CD14-positive monocyte (primary cell): ENCODE measurements around the gene CLSTN3. TPM values are rescaled to one million over a fixed set of nuclear protein-coding genes. Genes with fewer than 3 reads are reported as not detected.

Source experiments
- DNase-seq, 3 donors: peaks; one replicate each; pipeline ENCODE4 v3.0.0-alpha.2; 2011 to 2022
- H2AFZ ChIP-seq: 2 replicates; pipeline ENCODE4 v1.6.0; 2012; ENCODE audit warnings: mild to moderate bottlenecking, low read depth, low read length, inconsistent platforms; ENCODE audit not compliant: insufficient read depth, poor library complexity, severe bottlenecking
- H3K27ac ChIP-seq, 2 donors: 1 replicate in 1 of 2; 2 replicates in 1 of 2; pipeline ENCODE4 v1.5.1; 2012 to 2013; ENCODE audit warnings: low read length in 2 of 2, control low read depth in 1 of 2, inconsistent platforms in 1 of 2, low read depth in 1 of 2, mild to moderate bottlenecking in 1 of 2
- H3K27me3 ChIP-seq, 2 donors: one replicate each; pipeline versions ENCODE4 v1.6.0 to v1.6.1; 2011 to 2013; ENCODE audit warnings: low read length in 2 of 2; ENCODE audit not compliant: control insufficient read depth in 2 of 2, insufficient read depth in 2 of 2
- H3K36me3 ChIP-seq, 2 donors: replicated peaks in 1 of 2; 1 replicate in 1 of 2; 2 replicates in 1 of 2; pipeline versions ENCODE4 v1.5.1 to v1.6.1; 2012 to 2013; ENCODE audit warnings: low read length in 2 of 2, control low read depth in 1 of 2, inconsistent platforms in 1 of 2, mild to moderate bottlenecking in 1 of 2; ENCODE audit not compliant: insufficient read depth in 2 of 2, control insufficient read depth in 1 of 2
- H3K4me1 ChIP-seq, 2 donors: 1 replicate in 1 of 2; 2 replicates in 1 of 2; pipeline versions ENCODE4 v1.5.1 to v1.6.1; 2012 to 2013; ENCODE audit warnings: low read length in 2 of 2, control low read depth in 1 of 2, inconsistent platforms in 1 of 2, mild to moderate bottlenecking in 1 of 2, moderate library complexity in 1 of 2; ENCODE audit not compliant: insufficient read depth in 2 of 2, control insufficient read depth in 1 of 2
- H3K4me2 ChIP-seq: replicated peaks from 2 replicates; pipeline ENCODE3; 2012; ENCODE audit warnings: low read length, moderate library complexity, mild to moderate bottlenecking; ENCODE audit not compliant: poor library complexity, severe bottlenecking; ENCODE audit errors: extremely low read depth
- H3K4me3 ChIP-seq, 3 experiments: fragments of 200-600 bp in 1 of 3; sonication (generic) in 1 of 3; replicated peaks in 1 of 3; 1 replicate in 2 of 3; 2 replicates in 1 of 3; pipeline ENCODE4 v1.5.1; 2011 to 2013; ENCODE audit warnings: low read length in 3 of 3, mild to moderate bottlenecking in 3 of 3, control low read depth in 2 of 3, low read depth in 2 of 3, inconsistent platforms in 1 of 3, moderate library complexity in 1 of 3
- H3K79me2 ChIP-seq: 2 replicates; pipeline ENCODE4 v1.6.0; 2012; ENCODE audit warnings: mild to moderate bottlenecking, control low read depth, inconsistent platforms, low read length, moderate library complexity; ENCODE audit not compliant: insufficient read depth
- H3K9ac ChIP-seq: 2 replicates; pipeline ENCODE4 v1.6.0; 2017; ENCODE audit warnings: low read length, mild to moderate bottlenecking; ENCODE audit not compliant: insufficient read depth, poor library complexity, severe bottlenecking
- H3K9me3 ChIP-seq, 2 donors: replicated peaks in 1 of 2; 1 replicate in 1 of 2; 2 replicates in 1 of 2; pipeline versions ENCODE4 v1.5.1 to v1.6.1; 2012 to 2013; ENCODE audit warnings: low read length in 2 of 2, control low read depth in 1 of 2; ENCODE audit not compliant: control insufficient read depth in 1 of 2, insufficient read depth in 1 of 2
- H4K20me1 ChIP-seq: 2 replicates; pipeline ENCODE4 v1.6.0; 2012; ENCODE audit warnings: mild to moderate bottlenecking, low read length, control low read depth, moderate library complexity; ENCODE audit not compliant: insufficient read depth
- H3K27ac Mint-ChIP-seq, 7 donors: one replicate each; pipeline ENCODE4 v1.8.0; 2020; ENCODE audit warnings: mild to moderate bottlenecking in 7 of 7, mixed read lengths in 7 of 7, moderate library complexity in 6 of 7, inconsistent platforms in 2 of 7
- H3K27me3 Mint-ChIP-seq, 3 donors: one replicate each; pipeline ENCODE4 v1.8.0; 2021 to 2022; ENCODE audit warnings: low read depth in 3 of 3, mild to moderate bottlenecking in 3 of 3, mixed read lengths in 3 of 3, moderate library complexity in 3 of 3, inconsistent platforms in 1 of 3
- H3K36me3 Mint-ChIP-seq, 2 donors: one replicate each; pipeline ENCODE4 v1.8.0; 2020; ENCODE audit warnings: mixed read lengths in 2 of 2, inconsistent platforms in 1 of 2, mild to moderate bottlenecking in 1 of 2
- H3K4me1 Mint-ChIP-seq: one replicate; pipeline ENCODE4 v1.8.0; 2020; ENCODE audit warnings: mild to moderate bottlenecking, mixed read lengths
- H3K4me3 Mint-ChIP-seq, 2 donors: one replicate each; pipeline ENCODE4 v1.8.0; 2020; ENCODE audit warnings: mild to moderate bottlenecking in 2 of 2, mixed read lengths in 2 of 2, moderate library complexity in 1 of 2
- H3K9me3 Mint-ChIP-seq, 7 donors: one replicate each; pipeline ENCODE4 v1.8.0; 2020 to 2022; ENCODE audit warnings: mixed read lengths in 7 of 7, mild to moderate bottlenecking in 6 of 7, moderate library complexity in 6 of 7, inconsistent platforms in 2 of 7
- CTCF ChIP-seq: fragments of 200-600 bp; IDR thresholded peaks from one replicate; pipeline ENCODE4 v1.8.0; 2022; ENCODE audit warnings: antibody characterized with exemption, mild to moderate bottlenecking
- WGBS: methylation state at CpG from one replicate; pipeline ENCODE4 v1.1.5; 2013; ENCODE audit warnings: missing lambda C conversion rate; ENCODE audit not compliant: insufficient coverage; 5-methylcytosine and 5-hydroxymethylcytosine counted together
- intact Hi-C, 2 donors: fragments of 100-400 bp; cut with micrococcal nuclease; formaldehyde crosslinking; loops; one replicate each; pipeline versions ENCODE4 v1.15.0 to v1.15.1; 2023
- polyA plus RNA-seq, 3 donors: library from polyadenylated mRNA; depleted of rRNA in 1 of 3; unstranded in 2 of 3; stranded (reverse) in 1 of 3; fragments of 300-500 nt in 2 of 3; fragments of >200 nt in 1 of 3; fragmentation: Illumina TruSeq in 2 of 3; gene quantifications; 1 replicate in 2 of 3; 2 replicates in 1 of 3; pipeline ENCODE4 v1.2.3, GENCODE V29; 2012 to 2021

The CLSTN3 gene
- polyA plus RNA-seq, 3 donors: 13.7 TPM; not detected in 2

GRCh38 chr12:7091660-7092228, 38.4 kb upstream of the CLSTN3 start:
- peak overlapping the region; percentile 96 for H2AFZ ChIP-seq
- no peak for DNase-seq
- H3K36me3 Mint-ChIP-seq: peaks cover 4 to 5% of the 10 kb centered on the region in 2 donors
- H3K27me3 Mint-ChIP-seq: peaks cover 6 to 17% (median 12%) of the 10 kb centered on the region in 3 donors
- peak overlapping the region; percentile 78 for H3K4me2 ChIP-seq
- peak overlapping the region; percentile 89 to 98 for H3K4me3 Mint-ChIP-seq
- H3K27ac ChIP-seq: peak overlapping the region in 1 of 2 donors; percentile 55
- H3K27ac Mint-ChIP-seq: peak overlapping the region in 2 of 7 donors; percentile 50 to 84
- H3K9ac ChIP-seq: peak overlapping the region; percentile 55
- no peaks in the 10 kb centered on the region for H3K9me3 ChIP-seq
- WGBS: 66% methylated on average over 4 of the region's 10 CpGs
- intact Hi-C loops: loop anchor here (5.0 to 10.0 kb wide), 2 partner anchors 67 to 169 kb away; no protein-coding TSS in a partner anchor
- peaks cover 0 to 3% of the 10 kb centered on the region in 2 donors for H3K4me1 ChIP-seq
- peaks cover 9% of the 10 kb centered on the region for H3K4me1 Mint-ChIP-seq
- H3K27me3 ChIP-seq: peaks cover 0 to 2% of the 10 kb centered on the region in 2 donors
- H4K20me1 ChIP-seq: no peaks in the 10 kb centered on the region
- no peaks in the 10 kb centered on the region for H3K36me3 ChIP-seq
- no peaks in the 10 kb centered on the region for H3K79me2 ChIP-seq
- peaks cover 0 to 1% (median 0%) of the 10 kb centered on the region in 7 donors for H3K9me3 Mint-ChIP-seq
- no peak for TF ChIP-seq CTCF
- peak overlapping the region in 1 of 3 experiments; percentile 79 for H3K4me3 ChIP-seq

GRCh38 chr12:7092229-7092985, 37.8 kb upstream of the CLSTN3 start, which contains the start of gene C1R:
C1R (minus strand) TSS chr12:7092445; CDS start chr12:7092388, 57 bp downstream.
- H3K4me3 ChIP-seq: peak within 1 kb of the TSS; percentile 36 to 79 (median 62)
- peak; percentile 90 for TF ChIP-seq CTCF
- H3K36me3 ChIP-seq: peaks cover 0 to 3% of the 10 kb centered on the region in 2 donors
- H2AFZ ChIP-seq: peak within 1 kb of the TSS; percentile 96
- H3K4me3 Mint-ChIP-seq: peak within 1 kb of the TSS; percentile 89 to 98
- peak within 1 kb of the TSS in 1 of 2 donors; percentile 55 for H3K27ac ChIP-seq
- H3K4me1 ChIP-seq: peaks cover 0 to 3% of the 10 kb centered on the region in 2 donors
- no peaks in the 10 kb centered on the region for H3K79me2 ChIP-seq
- intact Hi-C loops: loop anchor here (5.0 to 10.0 kb wide), 2 partner anchors 68 to 170 kb away; no protein-coding TSS in a partner anchor
- peaks cover 9% of the 10 kb centered on the region for H3K4me1 Mint-ChIP-seq
- 23% methylated on average over 11 of the region's 16 CpGs for WGBS
- peaks cover 6 to 17% (median 12%) of the 10 kb centered on the region in 3 donors for H3K27me3 Mint-ChIP-seq
- H4K20me1 ChIP-seq: no peaks in the 10 kb centered on the region
- peak within 1 kb of the TSS; percentile 55 for H3K9ac ChIP-seq
- peak; percentile 29 to 49 (median 41) for DNase-seq
- H3K27me3 ChIP-seq: peaks cover 0 to 2% of the 10 kb centered on the region in 2 donors
- peak within 1 kb of the TSS; percentile 78 for H3K4me2 ChIP-seq
- H3K9me3 Mint-ChIP-seq: peaks cover 0 to 1% (median 0%) of the 10 kb centered on the region in 7 donors
- H3K27ac Mint-ChIP-seq: peak within 1 kb of the TSS in 5 of 7 donors; percentile 71 to 91 (median 80)
- H3K9me3 ChIP-seq: no peaks in the 10 kb centered on the region
- peaks cover 9 to 11% of the 10 kb centered on the region in 2 donors for H3K36me3 Mint-ChIP-seq
